NCI-H1436 treated with DMSO at 0.1 percent for 48 hours (cell line): ENCODE measurements around the gene BLID.

ENCODE experiments used
- DNase-seq: peaks from one replicate; lab custom pipeline; 2025; lab: John Stamatoyannopoulos, UW

BLID gene

GRCh38 chr11:122115524-122116379, at the start of gene BLID:
Gene BLID (minus strand): TSS chr11:122116215. CDS start chr11:122115922, 293 bp downstream.
- DNase-seq = no peak

GRCh38 chr11:122163053-122163819, 47.2 kb upstream of the BLID start:
- DNase-seq = no peak

GRCh38 chr11:122162095-122162494, 46.1 kb upstream of the BLID start:
- DNase-seq = no peak

GRCh38 chr11:122160841-122161590, 45.0 kb upstream of the BLID start:
- DNase-seq = no peak

GRCh38 chr11:122159861-122160260, 43.8 kb upstream of the BLID start:
- no peak for DNase-seq

GRCh38 chr11:122159173-122159721, 43.2 kb upstream of the BLID start:
- no peak for DNase-seq

- no peak for DNase-seq
Measured at GRCh38 chr11:122158171-122158570, 42.2 kb upstream of the BLID start.

GRCh38 chr11:122157653-122158161, 41.7 kb upstream of the BLID start:
- no peak for DNase-seq

GRCh38 chr11:122156940-122157382, 40.9 kb upstream of the BLID start:
- no peak for DNase-seq

GRCh38 chr11:122155765-122156527, 39.9 kb upstream of the BLID start:
- no peak for DNase-seq

- DNase-seq = no peak
Measured at GRCh38 chr11:122154994-122155393, 39.0 kb upstream of the BLID start.

- no peak for DNase-seq
Measured at GRCh38 chr11:122154227-122154626, 38.2 kb upstream of the BLID start.

- DNase-seq = no peak
Measured at GRCh38 chr11:122153746-122154145, 37.7 kb upstream of the BLID start.

GRCh38 chr11:122150216-122151124, 34.5 kb upstream of the BLID start:
- DNase-seq = no peak

- no peak for DNase-seq
Measured at GRCh38 chr11:122149202-122149601, 33.2 kb upstream of the BLID start.

- DNase-seq = no peak
Measured at GRCh38 chr11:122146475-122146874, 30.5 kb upstream of the BLID start.

- no peak for DNase-seq
Measured at GRCh38 chr11:122145715-122146274, 29.8 kb upstream of the BLID start.

GRCh38 chr11:122144752-122145151, 28.7 kb upstream of the BLID start:
- DNase-seq = no peak

GRCh38 chr11:122141725-122142124, 25.7 kb upstream of the BLID start:
- DNase-seq = no peak

GRCh38 chr11:122140500-122140899, 24.5 kb upstream of the BLID start:
- no peak for DNase-seq
